NB4 (cell line): ENCODE results near the gene S100A1.
"Not testable (repeated sequence)": the region's sequence is repeated elsewhere in the genome, so short reads cannot be mapped to it uniquely, and the experiment has no call there.

ENCODE experiments used
- DNase-seq: peaks from one replicate; pipeline ENCODE4 v3.0.0; 2010; ENCODE audit warnings: low read depth
- H3K4me3 ChIP-seq: one replicate; pipeline ENCODE4 v1.5.1; 2011; ENCODE audit warnings: mild to moderate bottlenecking, low read depth, low read length, moderate library complexity
- MAX ChIP-seq: IDR thresholded peaks from 2 replicates; pipeline ENCODE4 v1.6.1; 2011; ENCODE audit warnings: low read depth, low read length
- MYC ChIP-seq: IDR thresholded peaks from 2 replicates; pipeline ENCODE4 v1.6.1; 2011; ENCODE audit warnings: low read depth, low read length
- POLR2A ChIP-seq: IDR thresholded peaks from 2 replicates; pipeline ENCODE4 v1.6.1; 2011; ENCODE audit warnings: mild to moderate bottlenecking; ENCODE audit not compliant: insufficient read length; ENCODE audit errors: extremely low read depth
- TF ChIP-seq, protein P1 (sequence below): IDR thresholded peaks from one replicate; pipeline ENCODE4 v1.5.1; 2012; ENCODE audit warnings: low read depth, low read length

The S100A1 gene

DNA sequence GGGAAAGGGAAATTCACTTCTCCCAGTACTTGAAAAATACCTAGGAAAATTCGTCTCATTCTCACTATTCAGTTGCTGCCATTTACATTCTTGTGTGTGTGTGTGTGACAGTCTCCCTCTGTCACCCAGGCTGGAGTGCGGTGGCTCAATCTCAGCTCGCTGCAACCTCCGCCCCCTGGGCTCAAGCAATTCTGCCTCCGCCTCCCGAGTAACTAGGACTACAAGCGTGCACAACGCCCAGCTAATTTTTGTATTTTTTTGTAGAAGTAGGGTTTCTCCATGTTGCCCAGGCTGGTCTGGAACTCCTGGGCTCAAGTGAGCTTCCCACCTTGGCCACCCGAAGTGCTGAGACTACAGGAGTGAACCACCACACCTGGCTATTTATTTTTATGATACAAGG, 31.4 kb downstream of the S100A1 start:
- peak overlapping the region; percentile 92 for H3K4me3 ChIP-seq
- TF ChIP-seq, protein P1, sequence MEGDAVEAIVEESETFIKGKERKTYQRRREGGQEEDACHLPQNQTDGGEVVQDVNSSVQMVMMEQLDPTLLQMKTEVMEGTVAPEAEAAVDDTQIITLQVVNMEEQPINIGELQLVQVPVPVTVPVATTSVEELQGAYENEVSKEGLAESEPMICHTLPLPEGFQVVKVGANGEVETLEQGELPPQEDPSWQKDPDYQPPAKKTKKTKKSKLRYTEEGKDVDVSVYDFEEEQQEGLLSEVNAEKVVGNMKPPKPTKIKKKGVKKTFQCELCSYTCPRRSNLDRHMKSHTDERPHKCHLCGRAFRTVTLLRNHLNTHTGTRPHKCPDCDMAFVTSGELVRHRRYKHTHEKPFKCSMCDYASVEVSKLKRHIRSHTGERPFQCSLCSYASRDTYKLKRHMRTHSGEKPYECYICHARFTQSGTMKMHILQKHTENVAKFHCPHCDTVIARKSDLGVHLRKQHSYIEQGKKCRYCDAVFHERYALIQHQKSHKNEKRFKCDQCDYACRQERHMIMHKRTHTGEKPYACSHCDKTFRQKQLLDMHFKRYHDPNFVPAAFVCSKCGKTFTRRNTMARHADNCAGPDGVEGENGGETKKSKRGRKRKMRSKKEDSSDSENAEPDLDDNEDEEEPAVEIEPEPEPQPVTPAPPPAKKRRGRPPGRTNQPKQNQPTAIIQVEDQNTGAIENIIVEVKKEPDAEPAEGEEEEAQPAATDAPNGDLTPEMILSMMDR: no peak
- no peak for TF ChIP-seq MYC
- TF ChIP-seq POLR2A: no peak
- no peak for TF ChIP-seq MAX
- no peak for DNase-seq

- TF ChIP-seq POLR2A (no peak), MAX (no peak), MYC (no peak)
- TF ChIP-seq, protein P1: no peak
- no peak overlapping the region for H3K4me3 ChIP-seq
- peak; percentile 34 for DNase-seq
Measured at GRCh38 chr1:153661111-153661708, 33.0 kb downstream of the S100A1 start.

- no peak for DNase-seq
- no peak for TF ChIP-seq POLR2A
- no peak for TF ChIP-seq MYC
- TF ChIP-seq, protein P1: no peak
- no peak for TF ChIP-seq MAX
- no peak overlapping the region for H3K4me3 ChIP-seq
Measured at GRCh38 chr1:153662269-153662668, 34.0 kb downstream of the S100A1 start.

DNA sequence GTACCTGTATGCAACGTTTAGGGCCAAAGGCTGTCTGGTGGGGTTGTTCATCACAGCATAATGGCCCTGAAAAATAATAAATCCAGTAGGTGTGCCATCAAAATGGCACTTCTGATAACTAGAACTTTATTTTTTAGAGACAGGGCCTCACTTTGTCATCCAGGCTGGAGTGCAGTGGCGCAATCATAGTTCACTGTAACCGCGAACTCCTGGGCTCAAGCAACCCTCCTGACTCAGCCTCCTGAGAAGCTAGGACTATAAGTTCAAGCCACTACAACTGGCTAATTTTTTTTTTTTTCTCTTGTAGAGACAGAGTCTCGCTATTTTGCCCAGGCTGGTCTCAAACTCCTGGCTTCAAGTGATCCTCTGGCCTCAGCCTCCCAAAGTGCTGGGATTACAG, 35.0 kb downstream of the S100A1 start:
- no peak overlapping the region for H3K4me3 ChIP-seq
- no peak for TF ChIP-seq MAX
- TF ChIP-seq, protein P1: no peak
- TF ChIP-seq MYC: no peak
- no peak for TF ChIP-seq POLR2A
- peak; percentile 71 for DNase-seq

- no peak overlapping the region for H3K4me3 ChIP-seq
- TF ChIP-seq POLR2A: no peak
- TF ChIP-seq MAX: no peak
- TF ChIP-seq, protein P1: no peak
- TF ChIP-seq MYC: no peak
- no peak for DNase-seq
Measured at GRCh38 chr1:153667439-153667838, 39.2 kb downstream of the S100A1 start.

DNA sequence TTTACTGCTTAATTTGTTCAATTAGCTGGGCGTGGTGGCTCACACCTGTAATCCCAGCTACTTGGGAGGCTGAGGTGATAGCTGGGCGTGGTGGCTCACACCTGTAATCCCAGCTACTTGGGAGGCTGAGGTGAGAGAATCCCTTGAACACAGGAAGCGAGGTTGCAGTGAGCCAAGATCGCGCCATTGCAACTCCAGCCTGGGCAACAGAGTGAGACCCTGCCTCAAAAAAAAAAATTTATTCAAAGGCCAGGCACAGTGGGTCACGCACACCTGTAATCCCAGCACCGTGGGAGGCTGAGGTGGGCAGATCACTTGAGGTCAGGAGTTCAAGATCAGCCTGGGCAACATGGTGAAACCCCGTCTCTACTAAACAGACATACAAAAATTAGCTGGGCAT, 40.4 kb downstream of the S100A1 start:
- H3K4me3 ChIP-seq: peak overlapping the region; percentile 32
- DNase-seq: not testable (repeated sequence)
